HepG2 (cell line): ENCODE measurements around the gene CGNL1. TPM values are rescaled to one million over a fixed set of nuclear protein-coding genes. Genes with fewer than 3 reads are reported as not detected.

Experiments used
- ZNF10 ChIP-seq: sonication (generic); formaldehyde crosslinking; IDR thresholded peaks from 2 replicates; pipeline ENCODE4 v1.4.0; 2020; ENCODE audit warnings: mild to moderate bottlenecking, low read depth, missing genetic modification reagents, borderline replicate concordance
- ZNF318 ChIP-seq: sonication (generic); formaldehyde crosslinking; IDR thresholded peaks from 2 replicates; pipeline ENCODE4 v1.4.0; 2020; ENCODE audit warnings: mild to moderate bottlenecking, missing genetic modification reagents
- ZNF724P ChIP-seq: sonication (generic); formaldehyde crosslinking; IDR thresholded peaks from 2 replicates; pipeline ENCODE4 v1.8.0; 2022; ENCODE audit warnings: missing genetic modification reagents, borderline replicate concordance
- ZSCAN29 ChIP-seq: sonication (generic); formaldehyde crosslinking; conservative IDR thresholded peaks from 2 replicates; pipeline ENCODE4 v1.4.0; 2020; ENCODE audit warnings: mild to moderate bottlenecking, missing genetic modification reagents
- polyA plus RNA-seq, 8 experiments: library from polyadenylated mRNA; depleted of rRNA in 3 of 8; stranded (reverse) in 7 of 8; unstranded in 1 of 8; fragments of >200 nt; fragmentation: Illumina TruSeq in 4 of 8; extraction: Trizol in 4 of 8; gene quantifications; 2 replicates each; pipeline versions ENCODE4 v1.2.1 to v1.2.3, GENCODE V29; 2011 to 2016; ENCODE audit warnings: low read depth in 4 of 8, missing spikeins in 1 of 8, mixed read lengths in 1 of 8; ENCODE audit not compliant: insufficient read depth in 1 of 8
- total RNA-seq, 5 experiments: library from RNA; depleted of rRNA; stranded (reverse); fragments of >200 nt; fragmentation: Illumina TruSeq; extraction: Trizol; gene quantifications; 2 replicates each; pipeline ENCODE4 v1.2.3, GENCODE V29; 2016; ENCODE audit warnings: low read depth in 1 of 5
- TF ChIP-seq, protein P1 (sequence below): sonication (generic); formaldehyde crosslinking; IDR thresholded peaks from 2 replicates; pipeline ENCODE4 v1.8.1; 2023; ENCODE audit warnings: mild to moderate bottlenecking, missing genetic modification reagents
- TF ChIP-seq, protein P2 (sequence below): sonication (generic); formaldehyde crosslinking; IDR thresholded peaks from 2 replicates; pipeline ENCODE4 v1.8.0; 2022; ENCODE audit warnings: mild to moderate bottlenecking, missing genetic modification reagents, borderline replicate concordance

CGNL1 gene
- total and polyA plus RNA-seq, 2 of the 13 experiments (the other 11 are each of a cell fraction or from before 2014, with no cell fraction given), result 5.6 to 15.6 TPM

- TF ChIP-seq ZNF318 (CRISPR knock-in tag) (no peak), ZNF724P (no peak), ZSCAN29 (no peak), ZNF10 (CRISPR knock-in tag) (no peak)
- TF ChIP-seq, protein P1, sequence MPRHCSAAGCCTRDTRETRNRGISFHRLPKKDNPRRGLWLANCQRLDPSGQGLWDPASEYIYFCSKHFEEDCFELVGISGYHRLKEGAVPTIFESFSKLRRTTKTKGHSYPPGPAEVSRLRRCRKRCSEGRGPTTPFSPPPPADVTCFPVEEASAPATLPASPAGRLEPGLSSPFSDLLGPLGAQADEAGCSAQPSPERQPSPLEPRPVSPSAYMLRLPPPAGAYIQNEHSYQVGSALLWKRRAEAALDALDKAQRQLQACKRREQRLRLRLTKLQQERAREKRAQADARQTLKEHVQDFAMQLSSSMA (CRISPR knock-in tag), result no peak
- TF ChIP-seq, protein P2, sequence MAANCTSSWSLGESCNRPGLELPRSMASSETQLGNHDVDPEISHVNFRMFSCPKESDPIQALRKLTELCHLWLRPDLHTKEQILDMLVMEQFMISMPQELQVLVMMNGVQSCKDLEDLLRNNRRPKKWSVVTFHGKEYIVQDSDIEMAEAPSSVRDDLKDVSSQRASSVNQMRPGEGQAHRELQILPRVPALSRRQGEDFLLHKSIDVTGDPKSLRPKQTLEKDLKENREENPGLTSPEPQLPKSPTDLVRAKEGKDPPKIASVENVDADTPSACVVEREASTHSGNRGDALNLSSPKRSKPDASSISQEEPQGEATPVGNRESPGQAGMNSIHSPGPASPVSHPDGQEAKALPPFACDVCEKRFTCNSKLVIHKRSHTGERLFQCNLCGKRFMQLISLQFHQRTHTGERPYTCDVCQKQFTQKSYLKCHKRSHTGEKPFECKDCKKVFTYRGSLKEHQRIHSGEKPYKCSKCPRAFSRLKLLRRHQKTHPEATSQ (CRISPR knock-in tag), result no peak
These were observed 61.9 kb downstream of the CGNL1 start (continued) for GRCh38 chr15:57438166-57438565.
